GM21717 (cell line): ENCODE results near the gene ADIPOR2.
"Not testable (repeated sequence)": the region's sequence is repeated elsewhere in the genome, so short reads cannot be mapped to it uniquely, and the experiment has no call there.

Experiments
- ATAC-seq: cut with Tn5 transposase; IDR thresholded peaks from one replicate; pipeline ENCODE4 v1.9.1; 2021; ENCODE audit warnings: mild to moderate bottlenecking, moderate library complexity; ENCODE audit not compliant: unreplicated experiment

Gene ADIPOR2

DNA sequence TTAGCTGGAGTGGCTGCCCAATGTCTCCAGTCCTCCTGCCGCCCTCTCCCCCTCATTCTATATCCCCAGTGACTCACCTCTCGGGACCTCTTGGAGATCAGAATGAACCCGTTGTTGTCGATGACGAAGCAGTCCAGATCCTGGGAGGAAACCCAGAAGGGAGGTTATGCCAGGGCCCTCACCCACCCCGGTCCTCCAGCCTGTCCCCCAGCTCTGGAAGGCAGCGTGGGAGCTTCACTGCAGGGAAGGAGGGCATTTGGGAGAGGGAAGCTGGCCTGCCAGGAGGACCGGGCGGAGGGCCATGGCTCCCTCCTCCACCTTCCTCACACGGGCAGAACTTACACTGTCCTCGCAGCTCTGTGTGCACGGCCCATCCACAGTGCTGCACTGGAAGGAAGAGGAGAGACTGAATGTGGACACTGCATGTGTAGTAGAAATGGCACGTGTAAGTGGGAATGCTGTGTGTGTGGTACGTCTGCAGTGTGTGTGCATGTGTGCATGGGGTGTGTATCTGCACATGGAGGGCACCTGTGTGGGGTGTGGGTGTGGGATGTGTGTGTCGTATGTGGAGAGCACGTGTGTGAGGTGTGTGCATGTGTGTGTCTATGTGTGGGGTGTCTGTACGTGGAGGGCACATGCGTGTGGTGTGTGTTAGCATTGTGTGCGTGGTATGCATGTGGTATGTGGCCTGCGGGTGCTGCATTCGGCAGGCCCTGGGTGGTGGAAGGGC, 119.5 kb downstream of the ADIPOR2 start:
- ATAC-seq = no peak

DNA sequence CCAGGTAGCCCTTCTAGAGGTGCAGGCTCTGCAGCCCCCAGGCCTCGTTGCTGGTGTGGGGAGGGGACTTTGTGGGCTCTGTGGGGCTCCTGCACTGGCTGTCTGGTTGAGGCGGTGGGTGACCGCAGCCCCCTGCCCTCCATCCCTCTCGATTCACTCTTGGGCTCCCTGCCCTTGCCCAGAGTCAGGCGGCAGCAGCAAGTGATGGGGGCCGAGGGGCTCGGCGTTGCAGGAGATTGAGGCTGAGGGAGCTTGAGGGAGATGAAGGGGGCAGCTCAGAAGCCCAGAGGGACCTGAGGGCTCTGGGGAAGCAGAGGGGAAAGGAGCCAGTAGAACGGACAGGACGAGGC, 120.0 kb downstream of the ADIPOR2 start:
- no peak for ATAC-seq

DNA sequence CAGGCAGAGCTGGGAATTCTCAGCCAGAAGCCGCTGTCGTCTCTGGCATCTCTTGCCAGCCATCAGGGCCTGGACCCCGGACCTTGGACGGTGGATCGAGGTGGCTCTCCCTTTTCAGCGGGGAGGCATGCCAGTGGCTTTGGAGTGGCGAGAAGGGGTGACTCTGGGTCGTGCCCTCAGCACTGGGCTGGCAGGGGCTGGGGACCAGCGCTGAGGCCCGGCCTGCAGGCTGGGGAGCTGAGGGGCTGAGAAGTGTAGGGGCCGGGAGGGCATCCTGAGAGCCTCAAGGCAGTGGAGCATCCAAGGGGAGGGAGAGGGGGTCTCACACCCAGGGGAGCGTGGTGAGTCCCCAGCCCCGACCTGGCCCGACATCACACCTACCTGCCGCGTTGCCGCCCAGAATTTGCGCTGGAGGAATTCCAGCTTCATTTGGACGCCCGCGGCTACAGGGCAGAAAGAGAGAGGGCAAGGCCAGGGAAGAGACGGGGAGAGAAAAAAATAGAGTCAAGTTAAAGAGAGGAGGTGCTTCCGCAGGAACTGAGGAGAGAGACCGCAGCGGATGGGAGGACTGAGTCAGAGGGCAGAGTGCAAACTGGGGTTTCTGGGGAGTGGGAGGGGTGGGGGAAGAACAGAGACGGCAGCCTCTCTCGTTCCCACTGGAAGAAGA, 120.5 kb downstream of the ADIPOR2 start:
- no peak for ATAC-seq

DNA sequence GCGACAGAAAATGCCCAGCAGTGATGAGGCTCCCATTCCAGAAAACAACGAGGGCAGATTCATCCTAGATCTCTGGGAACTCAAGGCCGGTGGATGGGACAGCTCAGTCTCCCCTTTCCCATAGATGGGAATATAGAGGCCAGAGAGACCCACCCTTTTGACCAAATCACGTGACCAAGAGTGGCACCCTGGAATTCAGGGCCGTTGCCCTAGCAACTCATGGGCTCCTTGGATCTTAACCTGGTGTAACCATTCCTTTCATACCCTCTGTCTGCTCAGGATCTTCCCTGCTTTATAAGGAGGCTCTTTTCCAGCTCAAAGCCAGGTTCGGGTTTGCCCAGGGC, 121.0 kb downstream of the ADIPOR2 start:
- ATAC-seq = no peak

DNA sequence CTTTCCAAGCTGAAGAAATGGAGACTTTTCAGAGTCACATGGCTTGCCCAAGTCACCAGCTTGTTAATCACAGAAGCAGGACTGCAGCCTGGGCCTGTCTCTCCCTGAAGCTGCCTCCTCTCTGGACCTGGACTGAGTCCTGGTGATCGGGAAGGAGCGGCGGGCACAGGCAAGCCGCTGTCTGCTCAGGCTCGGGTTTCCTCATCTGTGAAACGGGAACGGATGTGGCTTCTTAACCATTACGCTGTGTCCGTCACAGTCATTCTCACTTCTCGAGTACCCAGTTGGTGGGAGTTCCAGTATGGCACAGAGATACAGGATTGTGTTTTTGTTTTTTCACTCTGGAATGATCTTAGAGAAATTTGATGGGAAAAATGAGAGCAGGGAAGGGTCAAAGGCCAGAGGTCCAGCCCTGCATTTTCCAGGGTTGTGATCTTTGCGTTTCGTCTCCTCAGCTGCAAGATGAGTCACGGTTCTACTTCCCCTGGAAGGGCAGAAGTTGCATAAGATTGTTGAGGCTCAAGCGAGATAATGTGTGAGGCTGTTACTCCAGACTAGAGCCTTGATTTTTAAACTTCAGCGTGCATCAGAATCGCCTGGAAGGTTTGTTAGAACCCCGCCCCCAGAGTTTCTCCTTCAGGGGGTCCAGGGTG, 121.9 kb downstream of the ADIPOR2 start:
- no peak for ATAC-seq

DNA sequence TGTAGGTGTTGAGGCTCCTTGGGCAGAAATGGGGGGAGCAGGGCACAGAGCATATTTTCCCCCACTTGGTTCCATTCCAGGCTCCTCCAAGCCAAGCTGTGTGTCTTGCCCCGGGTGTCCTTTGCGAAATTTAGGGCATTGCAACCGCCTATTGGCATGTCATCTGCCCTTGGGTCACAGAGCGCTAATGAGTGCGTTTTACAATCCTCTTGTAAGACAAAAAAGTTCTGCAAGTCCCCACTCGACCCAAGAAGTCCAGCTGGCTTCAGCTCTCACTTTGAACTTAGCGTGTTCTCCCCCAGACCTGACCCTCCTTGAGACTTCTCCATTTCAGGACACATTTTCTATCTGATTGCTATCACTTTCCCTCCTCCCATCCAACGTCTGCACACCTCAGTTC, 123.4 kb downstream of the ADIPOR2 start:
- ATAC-seq = no peak

DNA sequence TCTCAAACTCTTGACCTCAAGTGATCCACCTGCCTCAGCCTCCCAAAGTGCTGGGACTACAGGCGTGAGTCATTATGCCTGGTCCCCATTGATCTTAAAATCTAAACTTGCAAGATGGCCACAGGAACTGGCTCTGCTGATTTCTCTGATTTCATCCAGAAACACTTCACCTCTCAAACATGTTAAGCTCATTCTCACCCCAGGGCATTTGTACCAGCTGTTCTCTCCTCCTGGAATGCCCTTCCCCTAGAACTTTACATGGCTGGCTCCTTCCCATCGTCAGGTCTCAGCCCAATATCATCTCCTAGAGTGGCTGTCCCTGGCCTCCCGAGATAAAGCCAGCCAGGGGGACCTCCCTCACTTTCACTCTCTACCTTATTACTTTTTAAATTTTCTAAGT, 124.2 kb downstream of the ADIPOR2 start:
- ATAC-seq = no peak

DNA sequence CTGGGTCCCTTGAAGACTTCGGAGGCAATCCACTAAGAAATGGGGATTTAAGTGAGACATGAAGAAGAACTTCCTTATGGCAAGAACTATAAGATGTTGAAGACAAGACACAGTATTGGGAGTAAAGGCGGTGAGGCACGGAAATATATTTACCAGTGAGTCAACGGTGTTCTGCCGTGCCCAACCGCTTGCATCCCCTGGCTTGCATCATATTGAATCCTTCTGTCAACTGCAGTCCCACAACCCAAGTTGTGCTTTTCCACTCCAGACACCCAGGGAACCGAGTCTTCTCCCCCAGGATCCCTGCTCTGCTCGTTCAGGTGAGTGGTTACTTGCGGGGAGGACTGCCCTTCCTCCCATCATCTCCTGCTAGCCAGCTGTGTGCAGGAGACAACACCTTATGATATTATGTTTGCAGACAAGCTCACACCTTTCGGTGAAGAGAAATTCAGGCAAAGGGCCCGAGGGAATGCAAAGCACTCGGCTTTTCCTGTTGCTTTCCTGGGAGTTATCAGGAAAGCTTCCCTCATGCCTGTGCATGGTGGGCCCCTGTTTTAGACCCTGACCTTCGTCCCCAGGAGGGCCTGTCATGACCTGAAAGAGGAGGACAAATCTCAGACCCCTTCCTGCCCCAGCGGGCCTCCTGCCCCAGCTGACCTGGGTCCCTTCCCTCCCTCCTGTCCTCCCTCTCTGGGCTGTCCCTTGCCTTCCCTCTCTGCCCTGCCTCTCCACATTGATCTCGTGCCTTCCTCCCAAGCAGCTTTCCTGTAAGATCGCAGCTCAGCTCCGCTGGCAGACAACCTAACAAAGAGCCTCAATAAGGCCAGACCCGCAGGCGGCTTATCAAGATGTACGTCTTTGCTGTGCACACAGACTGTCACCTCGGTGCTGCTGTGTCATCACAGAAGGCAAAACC, 125.2 kb downstream of the ADIPOR2 start:
- ATAC-seq = no peak

DNA sequence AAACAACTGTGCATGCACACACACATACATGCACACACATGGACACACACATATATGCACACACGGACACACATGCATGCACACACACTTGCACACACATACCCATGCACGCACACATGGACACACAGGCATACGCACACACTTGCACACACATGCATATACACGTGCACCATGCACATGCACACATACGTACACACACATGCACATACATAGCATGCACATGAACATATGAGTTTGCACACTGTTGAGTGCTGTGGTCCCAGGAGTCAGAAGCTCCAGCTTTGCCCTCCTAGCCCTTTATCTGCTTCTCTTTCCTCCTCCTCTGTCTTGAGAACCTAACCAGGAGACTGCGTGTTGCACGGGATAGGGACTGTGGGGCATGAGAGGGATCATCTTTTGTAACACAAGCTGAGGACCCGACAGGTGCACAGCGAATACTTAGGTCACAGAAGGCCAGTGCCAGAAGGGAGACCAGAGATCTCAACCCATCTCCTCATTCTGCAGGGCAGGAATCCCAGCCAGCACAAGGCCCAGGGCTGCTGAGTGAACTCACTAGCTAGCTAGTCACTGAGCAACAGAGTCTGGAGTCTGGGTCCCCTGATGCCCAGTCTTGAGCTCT, 126.0 kb downstream of the ADIPOR2 start:
- ATAC-seq = no peak

DNA sequence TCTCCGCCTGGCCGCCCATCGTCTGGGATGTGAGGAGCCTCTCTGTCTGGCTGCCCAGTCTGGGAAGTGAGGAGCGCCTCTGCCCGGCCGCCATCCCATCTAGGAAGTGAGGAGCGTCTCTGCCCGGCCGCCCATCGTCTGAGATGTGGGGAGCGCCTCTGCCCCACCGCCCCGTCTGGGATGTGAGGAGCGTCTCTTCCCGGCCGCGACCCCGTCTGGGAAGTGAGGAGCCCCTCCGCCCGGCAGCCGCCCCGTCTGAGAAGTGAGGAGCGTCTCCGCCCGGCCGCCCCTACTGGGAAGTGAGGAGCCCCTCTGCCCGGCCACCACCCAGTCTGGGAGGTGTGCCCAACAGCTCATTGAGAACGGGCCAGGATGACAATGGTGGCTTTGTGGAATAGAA, 127.1 kb downstream of the ADIPOR2 start:
- not testable (repeated sequence) for ATAC-seq

DNA sequence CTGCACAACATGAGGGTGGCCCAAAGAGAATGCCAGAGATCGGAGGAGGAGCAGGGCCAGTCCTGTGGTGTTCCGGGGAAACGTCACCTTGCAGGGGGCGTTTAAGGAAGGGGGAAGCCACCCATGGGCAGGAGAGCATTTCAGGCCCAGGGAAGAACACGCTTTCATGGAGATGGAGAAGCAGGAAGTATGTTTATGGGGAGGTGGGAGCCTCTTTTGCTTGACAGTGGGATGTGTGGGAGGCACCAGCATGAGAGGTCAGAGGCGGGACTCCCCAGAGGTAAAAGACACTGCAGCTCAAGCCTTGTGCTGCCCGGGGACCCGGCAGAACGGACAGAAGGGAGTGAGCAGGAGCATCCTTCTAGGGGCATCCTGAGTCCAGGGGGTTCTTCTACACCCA, 128.2 kb downstream of the ADIPOR2 start:
- no peak for ATAC-seq

DNA sequence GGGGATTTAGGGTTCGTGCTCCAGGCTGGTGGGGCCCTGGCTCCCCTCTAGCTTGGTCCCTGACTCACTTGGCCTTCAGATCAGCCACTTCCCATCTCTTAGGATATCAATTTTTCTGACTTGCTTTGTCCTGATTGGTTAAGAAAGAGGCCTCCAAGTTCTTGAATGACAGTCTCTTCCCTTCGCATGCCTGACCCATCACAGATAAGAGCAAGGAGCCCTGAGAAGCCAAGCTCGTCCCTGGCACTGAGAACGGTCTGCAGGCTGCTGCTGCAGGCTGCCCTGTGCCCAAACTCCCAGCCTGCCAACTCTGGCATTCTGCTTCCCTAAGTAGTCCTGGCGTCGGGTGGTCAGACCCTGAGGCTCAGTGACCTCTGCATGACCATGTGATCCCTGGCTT, 128.7 kb downstream of the ADIPOR2 start:
- no peak for ATAC-seq

DNA sequence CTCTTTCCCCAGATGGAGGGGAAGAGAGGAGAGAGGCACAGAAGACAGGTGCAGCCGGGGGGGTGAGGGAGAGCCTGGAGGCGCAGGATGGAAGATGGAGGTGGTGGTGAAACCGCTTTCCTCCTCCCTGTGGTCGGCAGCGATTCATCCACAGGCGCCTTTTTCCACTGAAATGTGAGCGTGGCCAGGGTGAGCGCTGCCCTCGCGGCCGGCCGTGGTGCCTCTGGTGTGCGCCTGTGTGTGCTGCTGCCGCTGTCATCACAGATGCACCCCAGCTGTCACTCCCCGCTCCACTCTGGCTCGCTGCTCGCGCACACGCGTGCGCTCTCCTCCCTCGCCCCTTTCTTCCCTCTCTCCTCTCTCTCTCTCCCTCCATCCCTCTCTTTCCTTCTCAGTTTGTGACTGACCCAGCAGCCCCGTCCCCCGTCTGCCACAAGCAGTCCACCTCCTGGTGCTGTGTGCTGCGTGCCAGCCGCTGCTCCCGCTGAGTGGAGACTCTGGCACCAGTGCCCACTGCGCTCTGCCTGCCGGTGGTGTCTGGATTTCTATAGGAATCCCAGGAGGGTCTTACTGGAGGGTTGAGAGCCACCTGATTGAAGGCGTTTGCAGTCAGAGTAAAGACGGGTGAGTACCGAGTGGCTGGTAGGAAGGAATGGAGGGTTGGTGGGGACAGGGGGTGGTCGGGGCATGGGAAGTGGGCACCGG, 129.5 kb downstream of the ADIPOR2 start, which contains the start of gene LRTM2:
Gene LRTM2 (plus strand): TSS at position 375 of the 705 bp plus-strand sequence. CDS start 7,584 bp downstream, outside the sequence.
- ATAC-seq = no peak

DNA sequence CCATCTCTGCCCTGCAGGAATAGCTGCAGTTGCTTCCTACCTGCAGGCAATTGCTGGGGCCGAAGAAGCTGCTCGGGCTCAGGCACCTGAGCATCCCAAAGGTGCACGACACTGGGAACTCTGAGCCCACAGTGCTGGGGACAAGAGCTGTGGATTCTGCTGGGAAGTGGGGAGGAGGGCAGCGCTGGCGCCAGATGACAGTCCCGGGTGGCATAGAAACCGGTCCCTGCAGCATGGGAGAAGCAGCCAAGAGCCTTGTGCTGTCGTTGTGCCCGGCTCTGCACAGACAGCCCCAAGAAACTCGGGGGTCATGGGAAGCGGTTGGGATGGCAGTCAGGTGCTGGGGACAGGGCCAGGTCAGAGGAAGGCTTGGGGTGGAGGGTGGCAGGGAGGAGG, 130.0 kb downstream of the ADIPOR2 start:
- no peak for ATAC-seq

DNA sequence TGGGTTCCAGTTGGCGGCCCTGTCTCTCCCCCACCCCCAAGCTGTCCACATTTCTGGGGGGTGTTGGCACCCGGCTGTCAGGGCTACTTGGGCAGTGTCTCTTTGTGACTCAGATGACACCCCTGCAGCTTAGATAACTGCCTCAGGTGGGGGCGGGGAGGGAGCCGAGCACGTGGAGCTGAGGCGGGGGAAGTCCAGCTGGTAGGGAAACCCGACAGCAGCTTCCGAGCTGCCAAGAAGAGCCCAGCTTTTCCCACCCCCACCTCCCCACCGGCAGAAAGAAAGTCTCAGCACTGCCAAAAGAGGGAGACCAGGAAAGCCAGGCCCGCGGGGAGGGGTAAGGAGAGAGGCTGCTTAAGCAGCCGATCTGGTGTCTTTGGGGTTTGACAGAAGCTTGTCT, 130.9 kb downstream of the ADIPOR2 start:
- no peak for ATAC-seq

DNA sequence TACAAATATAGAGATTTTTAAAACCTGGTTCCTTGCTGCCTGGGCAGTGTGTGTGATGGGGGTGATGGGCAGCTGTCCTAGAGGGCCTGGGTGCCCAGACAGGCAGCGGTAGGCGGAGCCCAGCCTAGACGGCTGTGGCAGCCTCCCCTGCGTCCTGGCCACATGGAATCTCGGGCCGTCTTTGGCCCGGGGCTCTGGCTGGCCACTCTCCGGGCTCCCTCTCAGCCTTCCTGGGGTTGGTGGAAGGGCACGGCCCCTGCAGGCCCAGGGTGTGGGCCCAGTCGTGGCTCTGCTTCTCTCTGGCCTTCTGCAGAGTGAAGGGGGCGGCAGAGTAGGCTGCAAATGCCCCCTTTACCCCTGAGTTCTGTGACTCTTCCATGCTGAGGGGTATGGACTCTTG, 131.8 kb downstream of the ADIPOR2 start:
- no peak for ATAC-seq

DNA sequence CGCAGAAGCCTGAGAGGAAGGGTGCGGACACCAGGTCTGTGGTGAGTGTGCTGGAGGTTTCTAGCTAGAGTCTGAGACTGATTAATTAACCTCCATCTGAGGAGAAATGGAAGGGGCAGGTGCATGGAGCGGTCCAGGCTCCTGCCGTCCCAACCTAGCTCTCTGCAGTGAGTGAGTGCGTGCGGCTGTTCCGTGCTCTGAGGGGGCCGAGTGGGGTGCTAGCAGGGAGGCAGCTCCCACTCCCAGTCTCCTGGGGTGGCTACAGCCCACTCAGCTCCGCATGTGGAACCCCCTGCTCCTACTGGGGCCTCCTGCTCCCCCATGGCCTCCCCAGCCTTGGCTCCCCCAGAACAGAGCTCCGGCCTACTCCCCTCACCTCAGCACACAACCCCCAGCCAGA, 132.4 kb downstream of the ADIPOR2 start:
- ATAC-seq = no peak

DNA sequence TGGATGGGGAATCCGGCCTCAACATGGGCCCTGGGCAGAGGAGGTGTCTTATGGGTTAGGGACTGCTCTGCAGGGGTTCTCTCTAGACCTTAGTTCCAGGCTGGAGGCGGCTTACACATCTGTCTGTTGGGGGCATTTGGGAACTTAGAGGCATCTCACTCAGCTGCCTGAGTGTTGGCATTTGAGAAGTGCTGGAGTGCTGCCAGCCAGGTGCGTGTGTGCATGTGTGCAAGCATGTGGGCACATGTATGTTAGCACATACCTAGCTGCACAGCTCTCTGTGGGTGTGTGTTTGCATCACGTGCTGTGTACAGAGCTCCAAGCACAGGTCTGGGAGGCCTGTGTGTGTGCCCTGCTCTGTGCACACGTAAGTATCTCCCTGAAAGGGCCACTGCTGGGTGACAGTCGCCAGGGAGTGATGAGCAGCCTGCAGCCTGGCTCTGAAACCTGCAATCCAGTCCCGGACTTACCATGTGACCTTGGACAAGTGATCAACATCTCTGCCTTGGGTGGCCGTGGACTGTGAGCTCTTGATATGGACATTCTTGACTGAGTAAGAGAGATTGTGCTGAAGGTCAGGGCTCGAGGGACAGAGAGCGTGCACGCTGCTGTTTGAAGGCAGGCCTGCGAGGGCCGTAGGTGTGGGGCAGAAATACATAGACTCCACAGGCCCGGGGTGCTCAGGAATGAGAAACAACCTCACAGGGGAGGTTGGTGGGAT, 134.7 kb downstream of the ADIPOR2 start:
- no peak for ATAC-seq

DNA sequence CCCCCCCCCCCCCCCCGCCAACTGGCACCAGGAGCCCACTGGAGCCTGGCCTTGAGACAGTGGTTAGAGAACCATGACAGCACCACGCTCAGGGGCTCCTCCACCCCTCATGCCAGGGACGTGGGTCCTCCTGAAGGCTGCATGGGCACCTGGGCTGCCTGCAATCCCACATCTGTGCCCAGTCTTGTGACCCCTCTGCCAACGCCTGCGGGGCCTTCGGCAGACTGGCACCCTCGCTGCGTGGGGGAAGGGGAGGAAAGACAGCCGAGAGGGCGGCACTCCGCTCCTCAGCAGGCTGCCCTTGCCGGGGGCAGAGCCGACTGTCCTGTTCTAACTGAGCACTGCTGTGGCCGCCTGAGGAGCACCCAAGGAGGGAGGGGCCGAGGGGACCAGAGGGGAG, 135.5 kb downstream of the ADIPOR2 start:
- no peak for ATAC-seq
